SK-N-MC (cell line): ENCODE measurements around the gene RIMS3.

Source experiments
- EZH2 ChIP-seq: fragments of 200-600 bp; sonication (generic); IDR thresholded peaks from one replicate; pipeline ENCODE4 v1.6.1; 2017; ENCODE audit warnings: antibody characterized with exemption
- FOXP2 ChIP-seq: optimal IDR thresholded peaks from 2 replicates; pipeline ENCODE3; 2011; ENCODE audit warnings: mild to moderate bottlenecking, moderate library complexity; ENCODE audit not compliant: insufficient read depth; ENCODE audit errors: extremely low read length, control extremely low read depth
- POLR2AphosphoS5 ChIP-seq: IDR thresholded peaks from 2 replicates; pipeline ENCODE4 v1.6.1; 2012; ENCODE audit warnings: mild to moderate bottlenecking, low read depth, low read length, borderline replicate concordance

- TF ChIP-seq EZH2 (no peak), POLR2AphosphoS5 (no peak), FOXP2 (no peak)
These were observed 15.9 kb downstream of the RIMS3 start for GRCh38 chr1:40649592-40649930.
